Measurements from ENCODE around the gene EML6.

The EML6 gene

DNA sequence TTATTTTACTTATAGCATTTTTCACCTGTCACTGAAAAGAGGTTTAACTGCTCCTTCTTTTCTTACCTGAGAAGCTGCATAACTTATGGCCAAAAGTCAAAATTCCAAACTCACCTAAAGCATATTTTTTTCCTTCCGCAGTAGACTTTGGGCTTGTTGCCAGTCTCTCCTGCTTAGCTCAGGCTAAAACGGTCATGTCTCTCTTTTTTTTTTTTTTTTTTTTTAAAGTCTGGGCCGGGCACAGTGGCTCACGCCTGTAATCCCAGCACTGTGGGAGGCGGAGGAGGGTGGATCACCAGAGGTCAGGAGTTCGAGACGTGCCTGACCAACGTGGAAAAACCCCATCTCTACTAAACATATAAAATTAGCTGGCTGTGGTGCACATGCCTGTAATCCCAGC lies 213.3 kb downstream of the EML6 start:
- no peak for TF ChIP-seq CTCF (IDR thresholded peaks at IDR 0.05; ENCODE audit: low read depth, low read length)
- H3K4me3 ChIP-seq (ENCODE audit: low read depth, low read length): no peak overlapping the region

GRCh38 chr2:54939446-54940118 lies 216.1 kb downstream of the EML6 start:
- H3K4me3 ChIP-seq (ENCODE audit: low read depth, low read length): no peak overlapping the region

GRCh38 chr2:54940723-54941122 lies 217.3 kb downstream of the EML6 start:
- TF ChIP-seq CTCF (IDR thresholded peaks at IDR 0.05; ENCODE audit: low read depth, low read length): no peak
- no peak overlapping the region for H3K4me3 ChIP-seq (ENCODE audit: low read depth, low read length)

More at GRCh38 chr2:54939446-54940118, 216.1 kb downstream of the EML6 start:
- TF ChIP-seq CTCF (IDR thresholded peaks at IDR 0.05; ENCODE audit: low read depth, low read length): no peak

- TF ChIP-seq CTCF (IDR thresholded peaks at IDR 0.05; ENCODE audit: low read depth, low read length): no peak
- H3K4me3 ChIP-seq (ENCODE audit: low read depth, low read length): no peak overlapping the region
Observed at GRCh38 chr2:54941248-54941984, 218.0 kb downstream of the EML6 start.

DNA sequence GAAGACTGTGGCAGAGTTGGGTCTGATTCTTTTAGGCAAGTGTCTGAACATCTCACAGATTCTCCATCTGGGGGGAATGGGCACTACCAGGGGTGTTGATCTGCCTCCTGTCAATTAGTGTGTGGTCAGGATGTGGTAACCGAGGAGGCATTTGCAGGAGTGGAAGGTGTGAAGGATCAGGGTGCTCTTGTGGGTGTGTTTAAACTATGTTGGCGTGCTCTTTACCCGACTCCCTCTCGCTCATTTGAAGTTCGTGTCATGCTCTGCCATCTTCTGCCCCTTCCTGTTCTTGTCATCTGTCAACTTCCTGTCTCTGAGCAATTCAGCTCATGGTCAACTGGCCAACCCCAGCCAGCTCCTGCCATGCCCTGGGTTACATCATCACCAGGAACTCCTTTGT lies 218.9 kb downstream of the EML6 start:
- H3K4me3 ChIP-seq (ENCODE audit: low read depth, low read length): no peak overlapping the region
- no peak for TF ChIP-seq CTCF (IDR thresholded peaks at IDR 0.05; ENCODE audit: low read depth, low read length)

- no peak for TF ChIP-seq CTCF (IDR thresholded peaks at IDR 0.05; ENCODE audit: low read depth, low read length)
- no peak overlapping the region for H3K4me3 ChIP-seq (ENCODE audit: low read depth, low read length)
Observed at GRCh38 chr2:54944724-54945326, 221.4 kb downstream of the EML6 start.
